ENCODE results near the gene DDIT3. TPM values are rescaled to one million over a fixed set of nuclear protein-coding genes. Genes with fewer than 3 reads are reported as not detected.

The DDIT3 gene
- total RNA-seq, 4 donors from 2014 or later, result 27.6 to 58.2 (median 41.6) TPM

DNA sequence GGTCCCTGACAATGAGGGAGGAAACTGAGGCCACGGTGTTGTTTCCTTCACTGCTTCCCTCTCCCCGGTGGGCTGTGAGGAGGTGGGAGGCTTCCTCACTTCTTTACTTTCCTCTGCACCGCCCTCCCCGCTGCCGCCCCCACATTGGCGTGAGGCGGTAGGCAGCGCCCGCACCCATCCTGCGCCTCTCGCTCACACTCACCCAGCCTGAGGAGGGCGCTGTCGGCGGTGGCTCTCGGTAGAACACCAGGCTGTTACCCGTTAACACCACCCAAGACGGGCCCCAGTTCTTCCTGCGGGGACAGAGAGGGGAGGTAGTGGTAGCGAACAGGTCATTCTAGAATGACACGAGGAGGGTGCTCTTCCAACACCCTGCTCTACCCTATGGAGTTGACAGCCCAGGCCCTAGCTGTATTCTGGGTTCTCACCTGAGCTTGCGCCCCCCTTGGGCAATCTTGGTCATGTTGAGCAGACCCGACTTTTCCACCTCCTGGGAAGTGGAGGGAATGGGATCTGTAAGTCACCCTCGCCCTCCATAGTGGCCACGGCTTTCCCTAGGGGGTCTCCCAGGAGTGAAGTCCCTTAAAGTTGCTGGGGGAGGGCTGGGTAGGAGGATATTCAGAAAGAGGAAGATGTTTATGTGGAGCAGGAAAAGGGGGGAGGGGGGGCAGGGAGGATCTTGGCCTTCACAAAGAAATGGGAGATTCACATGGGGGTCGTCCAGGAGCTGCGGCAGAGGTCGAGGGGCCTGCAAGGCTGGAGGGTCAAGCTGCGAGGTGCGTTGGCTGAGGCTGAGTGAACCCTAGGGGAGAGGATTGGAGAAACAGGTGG, 43.9 kb downstream of the DDIT3 start:
- WGBS, 2 donors, result 25 to 27% methylated on average over 29 of the region's 29 CpGs
- TF ChIP-seq POLR2A (IDR thresholded peaks at IDR 0.05), result no peak
- TF ChIP-seq, protein P1, sequence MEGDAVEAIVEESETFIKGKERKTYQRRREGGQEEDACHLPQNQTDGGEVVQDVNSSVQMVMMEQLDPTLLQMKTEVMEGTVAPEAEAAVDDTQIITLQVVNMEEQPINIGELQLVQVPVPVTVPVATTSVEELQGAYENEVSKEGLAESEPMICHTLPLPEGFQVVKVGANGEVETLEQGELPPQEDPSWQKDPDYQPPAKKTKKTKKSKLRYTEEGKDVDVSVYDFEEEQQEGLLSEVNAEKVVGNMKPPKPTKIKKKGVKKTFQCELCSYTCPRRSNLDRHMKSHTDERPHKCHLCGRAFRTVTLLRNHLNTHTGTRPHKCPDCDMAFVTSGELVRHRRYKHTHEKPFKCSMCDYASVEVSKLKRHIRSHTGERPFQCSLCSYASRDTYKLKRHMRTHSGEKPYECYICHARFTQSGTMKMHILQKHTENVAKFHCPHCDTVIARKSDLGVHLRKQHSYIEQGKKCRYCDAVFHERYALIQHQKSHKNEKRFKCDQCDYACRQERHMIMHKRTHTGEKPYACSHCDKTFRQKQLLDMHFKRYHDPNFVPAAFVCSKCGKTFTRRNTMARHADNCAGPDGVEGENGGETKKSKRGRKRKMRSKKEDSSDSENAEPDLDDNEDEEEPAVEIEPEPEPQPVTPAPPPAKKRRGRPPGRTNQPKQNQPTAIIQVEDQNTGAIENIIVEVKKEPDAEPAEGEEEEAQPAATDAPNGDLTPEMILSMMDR (IDR thresholded peaks at IDR 0.05), result no peak
- no peak for DNase-seq (ENCODE audit: low spot score in 2 of 2)
- no peak overlapping the region for H3K4me3 ChIP-seq (ENCODE audit: low read depth, poor library complexity, severe bottlenecking)
- intact Hi-C loops (cut with DNase I; ENCODE audit: low total_unique reads), result no loop called here

DNA sequence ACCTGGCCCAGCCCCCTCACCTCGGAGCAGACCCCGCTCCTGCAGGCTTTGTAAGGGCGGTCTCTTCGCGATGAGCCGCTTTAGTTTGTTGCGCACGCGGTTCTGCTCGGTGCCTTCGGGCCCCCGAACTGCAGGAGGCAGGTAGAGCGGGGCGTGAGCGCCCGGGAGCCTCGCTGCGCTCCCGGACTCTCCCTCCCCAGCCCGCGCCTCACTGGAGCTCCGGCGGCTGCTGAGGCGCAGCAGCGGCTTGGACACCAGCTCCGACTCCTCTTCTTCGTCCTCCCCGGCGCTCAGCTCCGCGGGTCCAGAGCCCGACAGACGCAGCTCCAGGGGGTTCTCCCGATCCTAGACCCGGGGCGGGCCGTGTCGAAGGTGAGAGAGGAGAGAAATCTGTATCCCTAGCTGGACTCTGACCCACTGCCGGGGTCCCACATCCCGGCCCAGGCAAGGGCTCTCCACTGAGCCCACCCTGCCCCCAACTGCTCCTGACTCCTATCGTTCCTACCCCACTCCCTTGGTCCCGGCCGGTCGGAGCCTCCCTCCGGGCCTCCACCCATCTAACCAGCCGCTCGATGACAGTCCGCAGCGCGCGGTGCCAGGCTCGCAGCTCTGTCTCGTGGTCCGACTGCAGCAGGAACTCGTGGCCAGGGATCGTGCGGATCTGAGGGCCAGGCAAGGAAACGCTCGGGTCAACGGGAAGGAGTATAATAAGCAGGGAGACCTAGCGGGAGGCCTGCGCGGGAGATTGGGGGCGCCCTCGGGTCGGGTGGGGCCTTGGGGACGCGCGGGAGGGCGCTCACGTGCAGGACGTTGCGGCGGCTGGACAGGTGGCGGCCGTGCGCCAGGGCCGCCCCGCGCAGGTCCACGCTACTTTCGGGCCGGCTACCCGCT, 44.8 kb downstream of the DDIT3 start:
- DNase-seq (ENCODE audit: low spot score in 2 of 2), result no peak
- no peak overlapping the region for H3K4me3 ChIP-seq (ENCODE audit: low read depth, poor library complexity, severe bottlenecking)
- intact Hi-C loops (cut with DNase I; ENCODE audit: low total_unique reads), result no loop called here
- WGBS, 2 donors, result 7 to 10% methylated on average over 61 to 77 of the region's 84 CpGs
- TF ChIP-seq, protein P1 (IDR thresholded peaks at IDR 0.05), result no peak
- no peak for TF ChIP-seq POLR2A (IDR thresholded peaks at IDR 0.05)

DNA sequence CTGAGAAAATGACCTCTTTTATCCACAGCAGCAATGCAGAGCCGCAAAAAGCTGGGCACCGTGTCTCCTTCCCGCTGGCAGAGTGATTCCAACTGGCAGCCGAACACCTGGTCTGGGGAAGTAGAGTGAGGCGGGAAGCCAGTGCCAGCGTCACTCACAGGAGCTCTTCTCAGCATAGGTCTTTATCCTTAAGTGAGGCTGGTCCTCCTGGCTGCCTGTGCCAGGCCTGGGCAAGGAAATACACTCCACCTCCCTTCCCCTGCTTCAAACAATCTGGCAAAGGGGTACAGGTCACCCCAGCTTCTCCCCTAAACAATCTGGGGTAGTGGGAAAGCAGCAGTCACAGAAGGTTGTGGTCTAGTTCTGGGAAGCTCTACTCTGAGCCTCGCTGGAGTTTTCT, 45.5 kb downstream of the DDIT3 start:
- 33 to 63% methylated on average over 7 of the region's 7 CpGs for WGBS, 2 donors
- TF ChIP-seq, protein P1 (IDR thresholded peaks at IDR 0.05), result no peak
- TF ChIP-seq POLR2A (IDR thresholded peaks at IDR 0.05), result no peak
- H3K4me3 ChIP-seq (ENCODE audit: low read depth, poor library complexity, severe bottlenecking), result no peak overlapping the region
- no peak for DNase-seq (ENCODE audit: low spot score in 2 of 2)
- intact Hi-C loops (cut with DNase I; ENCODE audit: low total_unique reads), result no loop called here

DNA sequence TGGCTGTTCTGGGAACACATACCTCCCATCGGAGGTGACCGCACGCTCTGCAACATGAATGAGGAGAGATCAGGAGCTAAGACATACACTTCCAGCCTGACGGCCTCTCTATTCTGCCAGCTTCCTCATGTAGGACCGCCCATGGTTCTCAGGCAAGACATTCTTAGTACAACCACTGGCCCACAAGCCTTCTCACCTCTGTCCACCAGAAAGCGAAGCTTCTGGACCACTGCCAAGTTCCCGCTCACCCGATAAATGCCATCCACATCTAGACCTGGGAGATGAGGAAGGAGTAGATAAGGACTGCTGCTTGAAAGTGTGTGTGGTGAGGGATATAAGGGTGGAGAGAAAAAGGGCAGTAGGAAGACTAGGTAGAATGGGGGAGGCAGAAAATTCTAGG, 45.9 kb downstream of the DDIT3 start:
- TF ChIP-seq, protein P1 (IDR thresholded peaks at IDR 0.05), result no peak
- TF ChIP-seq POLR2A (IDR thresholded peaks at IDR 0.05), result no peak
- intact Hi-C loops (cut with DNase I; ENCODE audit: low total_unique reads), result no loop called here
- WGBS, 2 donors, result 79 to 81% methylated on average over 8 of the region's 8 CpGs
- H3K4me3 ChIP-seq (ENCODE audit: low read depth, poor library complexity, severe bottlenecking), result no peak overlapping the region
- DNase-seq (ENCODE audit: low spot score in 2 of 2), result no peak

DNA sequence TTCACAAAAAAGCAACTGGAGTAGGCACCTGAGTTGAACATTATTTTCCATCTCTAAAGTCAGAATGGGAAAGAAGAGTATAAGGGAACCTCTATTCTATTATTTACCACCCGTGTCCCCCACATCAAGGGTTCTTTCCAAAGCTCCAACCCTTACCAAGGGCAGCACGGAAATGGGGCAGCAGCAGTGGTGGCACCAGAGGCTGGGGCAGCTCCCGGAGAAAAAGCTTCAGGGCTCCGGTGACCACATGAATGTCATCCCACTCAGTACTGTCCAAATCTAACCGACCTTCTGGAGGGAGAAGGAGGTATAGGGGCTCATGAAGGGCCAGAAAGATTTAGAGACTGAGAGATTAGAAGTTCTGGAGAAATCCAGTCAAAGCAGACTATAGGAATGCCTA, 46.4 kb downstream of the DDIT3 start:
- H3K4me3 ChIP-seq (ENCODE audit: low read depth, poor library complexity, severe bottlenecking), result no peak overlapping the region
- DNase-seq (ENCODE audit: low spot score in 2 of 2), result no peak
- intact Hi-C loops (cut with DNase I; ENCODE audit: low total_unique reads), result no loop called here
- TF ChIP-seq, protein P1 (IDR thresholded peaks at IDR 0.05), result no peak
- no peak for TF ChIP-seq POLR2A (IDR thresholded peaks at IDR 0.05)
- 87 to 89% methylated on average over 5 of the region's 5 CpGs for WGBS, 2 donors
